Liver (tissue), 9 donors: ENCODE results near the gene ATP6V1E1. TPM values are rescaled to one million over a fixed set of nuclear protein-coding genes. Genes with fewer than 3 reads are reported as not detected.
A peak's percentile ranks its signal among the peaks of the same experiment; 100 is the strongest.

Experiments
- DNase-seq: peaks from one replicate; pipeline ENCODE4 v3.0.0-alpha.2; 2017; ENCODE audit warnings: low spot score
- H3K27ac ChIP-seq, 2 donors: one replicate each; pipeline ENCODE4 v1.7.0; 2013; ENCODE audit warnings: inconsistent platforms in 2 of 2, low read length in 2 of 2, control low read depth in 1 of 2, low read depth in 1 of 2, mild to moderate bottlenecking in 1 of 2
- H3K27me3 ChIP-seq, 4 donors: one replicate each; pipeline versions ENCODE4 v1.6.1 to v1.7.0; 2013; ENCODE audit warnings: low read length in 3 of 4, inconsistent platforms in 1 of 4, mild to moderate bottlenecking in 1 of 4, moderate library complexity in 1 of 4; ENCODE audit not compliant: control insufficient read depth in 4 of 4, insufficient read depth in 4 of 4
- H3K36me3 ChIP-seq, 4 donors: one replicate each; pipeline versions ENCODE4 v1.6.1 to v1.7.0; 2013; ENCODE audit warnings: low read length in 3 of 4, mild to moderate bottlenecking in 3 of 4, low read depth in 1 of 4, moderate library complexity in 1 of 4; ENCODE audit not compliant: control insufficient read depth in 4 of 4, insufficient read depth in 3 of 4
- H3K4me1 ChIP-seq, 4 donors: one replicate each; pipeline versions ENCODE4 v1.6.1 to v1.7.0; 2013; ENCODE audit warnings: low read length in 3 of 4, mild to moderate bottlenecking in 3 of 4, moderate library complexity in 1 of 4; ENCODE audit not compliant: control insufficient read depth in 4 of 4, insufficient read depth in 4 of 4
- H3K4me3 ChIP-seq, 3 donors: one replicate each; pipeline versions ENCODE4 v1.6.1 to v1.7.0; 2013; ENCODE audit warnings: low read length in 3 of 3, control low read depth in 1 of 3, low read depth in 1 of 3, mild to moderate bottlenecking in 1 of 3
- H3K9ac ChIP-seq, 2 donors: one replicate each; pipeline ENCODE4 v1.7.0; 2013; ENCODE audit warnings: low read length in 2 of 2, mild to moderate bottlenecking in 2 of 2, moderate library complexity in 2 of 2, control low read depth in 1 of 2, low read depth in 1 of 2
- H3K9me3 ChIP-seq, 4 donors: one replicate each; pipeline versions ENCODE4 v1.6.1 to v1.7.0; 2013; ENCODE audit warnings: low read length in 3 of 4; ENCODE audit not compliant: control insufficient read depth in 4 of 4
- ATF3 ChIP-seq: IDR thresholded peaks from 2 replicates; pipeline ENCODE4 v1.6.1; 2016; ENCODE audit warnings: antibody characterized with exemption
- FOXA1 ChIP-seq: IDR thresholded peaks from 2 replicates; pipeline ENCODE4 v1.6.1; 2016; ENCODE audit warnings: antibody characterized with exemption
- FOXA2 ChIP-seq: IDR thresholded peaks from 2 replicates; pipeline ENCODE4 v1.6.1; 2016; ENCODE audit warnings: antibody characterized with exemption
- HNF4A ChIP-seq, 2 donors: conservative IDR thresholded peaks; 2 replicates each; pipeline ENCODE4 v1.6.1; 2016; ENCODE audit warnings: antibody characterized with exemption in 2 of 2, mild to moderate bottlenecking in 2 of 2
- HNF4G ChIP-seq: IDR thresholded peaks from 2 replicates; pipeline ENCODE4 v1.6.1; 2016; ENCODE audit warnings: antibody characterized with exemption
- JUND ChIP-seq, 2 donors: IDR thresholded peaks; 2 replicates each; pipeline ENCODE4 v1.6.1; 2016; ENCODE audit warnings: antibody characterized with exemption in 2 of 2
- MAX ChIP-seq: IDR thresholded peaks from 2 replicates; pipeline ENCODE4 v1.6.1; 2016; ENCODE audit warnings: antibody characterized with exemption
- NR2F2 ChIP-seq: IDR thresholded peaks from 2 replicates; pipeline ENCODE4 v1.6.1; 2016; ENCODE audit warnings: antibody characterized with exemption
- RAD21 ChIP-seq, 2 donors: IDR thresholded peaks; 2 replicates each; pipeline ENCODE4 v1.6.1; 2016; ENCODE audit warnings: antibody characterized with exemption in 2 of 2, mild to moderate bottlenecking in 2 of 2
- REST ChIP-seq: IDR thresholded peaks from 2 replicates; pipeline ENCODE4 v1.6.1; 2016; ENCODE audit warnings: antibody characterized with exemption, mild to moderate bottlenecking
- RXRA ChIP-seq, 2 donors: IDR thresholded peaks; 2 replicates each; pipeline ENCODE4 v1.6.1; 2017 to 2018; ENCODE audit warnings: antibody characterized with exemption in 2 of 2, mild to moderate bottlenecking in 1 of 2
- SP1 ChIP-seq: IDR thresholded peaks from 2 replicates; pipeline ENCODE4 v1.6.1; 2018; ENCODE audit warnings: antibody characterized with exemption, mild to moderate bottlenecking
- TAF1 ChIP-seq: conservative IDR thresholded peaks from 2 replicates; pipeline ENCODE4 v1.6.1; 2016; ENCODE audit warnings: antibody characterized with exemption, mild to moderate bottlenecking
- WGBS: extraction: QIAGEN DNeasy Blood & Tissue Kit; methylation state at CpG from one replicate; pipeline ENCODE4 v1.1.7; 2013; 5-methylcytosine and 5-hydroxymethylcytosine counted together
- polyA plus RNA-seq, 2 donors: library from polyadenylated mRNA; stranded (reverse) in 1 of 2; unstranded in 1 of 2; fragments of 200-250 nt in 1 of 2; fragments of >200 nt in 1 of 2; fragmentation: Nextera tagmentation in 1 of 2; extraction: Ambion mirVana in 1 of 2; gene quantifications; one replicate each; pipeline versions ENCODE4 v1.2.1 to v1.2.3, GENCODE V29; 2013 to 2015
- total RNA-seq, 2 donors: library from RNA; depleted of rRNA; stranded (reverse); fragments of >200 nt; gene quantifications; one replicate each; pipeline ENCODE4 v1.2.3, GENCODE V29; 2014
- TF ChIP-seq, protein P1 (sequence below): IDR thresholded peaks from 2 replicates; pipeline ENCODE4 v1.6.1; 2016; ENCODE audit warnings: antibody characterized with exemption
- TF ChIP-seq, protein P2 (sequence below): fragments of 150-350 bp; IDR thresholded peaks from 2 replicates; pipeline ENCODE4 v1.5.1; 2017; ENCODE audit warnings: improper control_type of control experiment, low read depth, low read length; ENCODE audit not compliant: missing input control
- donor health status: healthy.
- donor health status: healthy.
- donor health status: healthy.
- donor health status: healthy.
- donor health status: healthy.

Gene ATP6V1E1
- total and polyA plus RNA-seq, 4 donors = 44.6 to 53.1 (median 49.1) TPM

DNA sequence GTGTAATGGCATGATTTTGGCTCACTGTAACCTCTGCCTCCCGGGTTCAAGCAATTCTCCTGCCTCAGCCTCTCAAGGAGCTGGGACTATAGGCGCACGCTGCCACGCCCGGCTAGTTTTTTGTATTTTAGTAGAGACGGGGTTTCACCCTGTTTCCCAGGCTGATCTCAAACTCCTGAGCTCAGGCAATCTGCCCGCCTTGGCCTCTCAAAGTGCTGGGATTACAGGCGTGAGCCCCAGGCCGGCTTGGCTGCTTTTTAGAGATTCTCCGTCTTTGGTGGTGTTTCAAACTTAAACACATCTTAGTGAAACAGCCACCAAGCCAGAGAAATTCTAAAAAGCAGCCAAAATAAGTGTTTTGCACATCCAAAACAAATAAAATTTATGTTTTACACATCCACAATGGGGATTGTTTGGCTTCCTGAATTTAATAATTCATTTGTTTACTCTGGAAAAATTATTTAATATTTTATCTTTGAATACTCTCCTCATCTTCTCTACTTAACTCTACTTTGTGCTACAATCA lies 28.4 kb upstream of the ATP6V1E1 start:
- Histone ChIP-seq H3K36me3 (peaks cover 12 to 28% (median 14%) of the 10 kb centered on the region in 4 donors), H3K9ac (no peak overlapping the region), H3K27me3 (no peaks in the 10 kb centered on the region), H3K9me3 (no peaks in the 10 kb centered on the region), H3K27ac (no peak overlapping the region), H3K4me3 (no peak overlapping the region), H3K4me1 (peaks cover 0 to 8% (median 5%) of the 10 kb centered on the region in 4 donors)
- 97% methylated on average over 10 of the region's 10 CpGs for WGBS
- TF ChIP-seq, protein P1, sequence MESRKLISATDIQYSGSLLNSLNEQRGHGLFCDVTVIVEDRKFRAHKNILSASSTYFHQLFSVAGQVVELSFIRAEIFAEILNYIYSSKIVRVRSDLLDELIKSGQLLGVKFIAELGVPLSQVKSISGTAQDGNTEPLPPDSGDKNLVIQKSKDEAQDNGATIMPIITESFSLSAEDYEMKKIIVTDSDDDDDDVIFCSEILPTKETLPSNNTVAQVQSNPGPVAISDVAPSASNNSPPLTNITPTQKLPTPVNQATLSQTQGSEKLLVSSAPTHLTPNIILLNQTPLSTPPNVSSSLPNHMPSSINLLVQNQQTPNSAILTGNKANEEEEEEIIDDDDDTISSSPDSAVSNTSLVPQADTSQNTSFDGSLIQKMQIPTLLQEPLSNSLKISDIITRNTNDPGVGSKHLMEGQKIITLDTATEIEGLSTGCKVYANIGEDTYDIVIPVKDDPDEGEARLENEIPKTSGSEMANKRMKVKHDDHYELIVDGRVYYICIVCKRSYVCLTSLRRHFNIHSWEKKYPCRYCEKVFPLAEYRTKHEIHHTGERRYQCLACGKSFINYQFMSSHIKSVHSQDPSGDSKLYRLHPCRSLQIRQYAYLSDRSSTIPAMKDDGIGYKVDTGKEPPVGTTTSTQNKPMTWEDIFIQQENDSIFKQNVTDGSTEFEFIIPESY = no peak
- no peak for DNase-seq

DNA sequence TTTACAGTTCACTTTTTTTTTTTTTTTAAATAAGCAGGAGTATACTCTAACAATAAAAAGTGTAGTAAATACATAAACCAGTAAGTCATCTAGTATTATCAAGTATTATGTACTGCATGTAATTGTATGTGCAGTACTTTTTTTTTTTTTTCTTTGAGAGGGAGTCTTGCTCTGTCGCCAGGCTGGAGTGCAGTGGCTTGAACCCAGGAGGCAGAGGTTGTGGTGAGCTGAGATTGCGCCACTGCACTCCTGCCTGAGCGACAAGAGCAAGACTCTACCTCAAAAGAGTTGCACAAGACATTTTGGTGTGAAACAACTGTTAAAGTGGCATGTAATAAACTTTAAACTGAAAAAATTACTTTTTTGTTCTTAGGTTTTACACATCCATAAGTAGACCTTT lies 26.7 kb upstream of the ATP6V1E1 start:
- H3K36me3 ChIP-seq = peaks cover 4 to 22% (median 8%) of the 10 kb centered on the region in 4 donors
- no peak overlapping the region for H3K4me3 ChIP-seq
- H3K27ac ChIP-seq = no peak overlapping the region
- 31% methylated on average over 3 of the region's 3 CpGs for WGBS
- TF ChIP-seq TAF1 (no peak), HNF4G (no peak), RXRA (IDR thresholded peaks at IDR 0.05) (peak; percentile 37 to 38), SP1 (no peak), HNF4A (conservative IDR thresholded peaks at IDR 0.05) (peak; percentile 58 to 59)
- TF ChIP-seq, protein P2, sequence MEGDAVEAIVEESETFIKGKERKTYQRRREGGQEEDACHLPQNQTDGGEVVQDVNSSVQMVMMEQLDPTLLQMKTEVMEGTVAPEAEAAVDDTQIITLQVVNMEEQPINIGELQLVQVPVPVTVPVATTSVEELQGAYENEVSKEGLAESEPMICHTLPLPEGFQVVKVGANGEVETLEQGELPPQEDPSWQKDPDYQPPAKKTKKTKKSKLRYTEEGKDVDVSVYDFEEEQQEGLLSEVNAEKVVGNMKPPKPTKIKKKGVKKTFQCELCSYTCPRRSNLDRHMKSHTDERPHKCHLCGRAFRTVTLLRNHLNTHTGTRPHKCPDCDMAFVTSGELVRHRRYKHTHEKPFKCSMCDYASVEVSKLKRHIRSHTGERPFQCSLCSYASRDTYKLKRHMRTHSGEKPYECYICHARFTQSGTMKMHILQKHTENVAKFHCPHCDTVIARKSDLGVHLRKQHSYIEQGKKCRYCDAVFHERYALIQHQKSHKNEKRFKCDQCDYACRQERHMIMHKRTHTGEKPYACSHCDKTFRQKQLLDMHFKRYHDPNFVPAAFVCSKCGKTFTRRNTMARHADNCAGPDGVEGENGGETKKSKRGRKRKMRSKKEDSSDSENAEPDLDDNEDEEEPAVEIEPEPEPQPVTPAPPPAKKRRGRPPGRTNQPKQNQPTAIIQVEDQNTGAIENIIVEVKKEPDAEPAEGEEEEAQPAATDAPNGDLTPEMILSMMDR = no peak
- H3K9me3 ChIP-seq = no peaks in the 10 kb centered on the region
- H3K9ac ChIP-seq = no peak overlapping the region
- peaks cover 0 to 8% (median 5%) of the 10 kb centered on the region in 4 donors for H3K4me1 ChIP-seq
- H3K27me3 ChIP-seq = no peaks in the 10 kb centered on the region
- DNase-seq = no peak

DNA sequence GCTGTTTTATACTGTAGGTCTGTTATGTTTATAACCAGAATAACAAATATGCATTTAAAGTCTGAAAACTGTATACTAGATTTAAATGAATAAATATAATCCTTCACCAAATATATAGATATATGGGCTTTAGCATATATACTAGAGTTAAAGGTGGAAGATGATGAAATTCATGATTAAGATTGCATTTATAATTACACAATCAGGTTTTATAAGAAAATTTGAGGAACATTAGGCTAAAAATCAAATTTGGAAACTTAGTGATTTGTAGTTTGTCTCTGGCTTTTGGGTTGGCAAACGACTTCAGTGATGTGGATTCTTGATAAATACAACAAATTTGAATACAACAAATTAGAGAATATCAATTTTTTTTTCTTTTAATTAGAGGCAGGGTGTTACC lies 20.0 kb upstream of the ATP6V1E1 start:
- no peak for DNase-seq
- Histone ChIP-seq H3K9ac (no peak overlapping the region), H3K27me3 (no peaks in the 10 kb centered on the region), H3K36me3 (no peaks in the 10 kb centered on the region), H3K4me1 (peaks cover 0 to 4% (median 0%) of the 10 kb centered on the region in 4 donors), H3K9me3 (no peaks in the 10 kb centered on the region), H3K4me3 (no peak overlapping the region), H3K27ac (no peak overlapping the region)
- 80% methylated on average over 1 of the region's 1 CpG for WGBS
- TF ChIP-seq FOXA2 = no peak
- no peak for TF ChIP-seq HNF4A (conservative IDR thresholded peaks at IDR 0.05)
- TF ChIP-seq REST = no peak
- TF ChIP-seq, protein P2 = no peak
- TF ChIP-seq, protein P1 = no peak
- TF ChIP-seq SP1 = no peak
- TF ChIP-seq NR2F2 = no peak
- no peak for TF ChIP-seq ATF3
- no peak for TF ChIP-seq TAF1
- TF ChIP-seq RAD21 (IDR thresholded peaks at IDR 0.05) = no peak
- TF ChIP-seq FOXA1 = no peak
- no peak for TF ChIP-seq MAX
- TF ChIP-seq JUND (IDR thresholded peaks at IDR 0.05) = no peak
